ENCODE measurements around the gene CDK2. TPM values are rescaled to one million over a fixed set of nuclear protein-coding genes. Genes with fewer than 3 reads are reported as not detected.
"Not testable (repeated sequence)": the region's sequence is repeated elsewhere in the genome, so short reads cannot be mapped to it uniquely, and the experiment has no call there.

CDK2 gene
- total RNA-seq, 2 donors from 2014 or later: 116 to 144 TPM

GRCh38 chr12:55965240-55965639 is 1.4 kb upstream of the CDK2 start:
- DNase-seq (ENCODE audit: low spot score in 2 of 2) (no peak), ATAC-seq (no peak)
- H3K27ac Mint-ChIP-seq: no peak overlapping the region
- no peaks in the 10 kb centered on the region for H3K9me3 Mint-ChIP-seq
- peaks cover 19 to 23% of the 10 kb centered on the region in 2 donors for H3K36me3 Mint-ChIP-seq

- Mint-ChIP-seq H3K27ac (peak within 1 kb of the TSS; percentile 93 to 96), H3K9me3 (no peaks in the 10 kb centered on the region), H3K36me3 (peaks cover 19 to 23% of the 10 kb centered on the region in 2 donors)
- no peak for ATAC-seq
- DNase-seq (ENCODE audit: low spot score in 2 of 2): no peak
These were observed 656 bp upstream of the CDK2 start, which contains the start of gene PMEL for GRCh38 chr12:55965941-55966407. PMEL (minus strand) TSS chr12:55966042; CDS start chr12:55966011, 31 bp downstream.

- H3K27ac Mint-ChIP-seq: no peak overlapping the region
- ATAC-seq (no peak), DNase-seq (ENCODE audit: low spot score in 2 of 2) (no peak)
- peaks cover 19 to 23% of the 10 kb centered on the region in 2 donors for H3K36me3 Mint-ChIP-seq
- H3K9me3 Mint-ChIP-seq: no peaks in the 10 kb centered on the region
These were observed 2.7 kb downstream of the CDK2 start for GRCh38 chr12:55969356-55969755.

GRCh38 chr12:55970775-55971174 is 4.1 kb downstream of the CDK2 start:
- peaks cover 19 to 23% of the 10 kb centered on the region in 2 donors for H3K36me3 Mint-ChIP-seq
- no peak for DNase-seq (ENCODE audit: low spot score in 2 of 2)
- no peak overlapping the region for H3K27ac Mint-ChIP-seq
- no peak for ATAC-seq
- H3K9me3 Mint-ChIP-seq: no peaks in the 10 kb centered on the region

GRCh38 chr12:55972042-55972441 is 5.4 kb downstream of the CDK2 start:
- Mint-ChIP-seq H3K9me3 (no peaks in the 10 kb centered on the region), H3K27ac (peak overlapping the region in 1 of 2 donors; percentile 88), H3K36me3 (peaks cover 13 to 15% of the 10 kb centered on the region in 2 donors)
- DNase-seq (ENCODE audit: low spot score in 2 of 2) (no peak), ATAC-seq (no peak)

GRCh38 chr12:55972456-55972855 is 5.8 kb downstream of the CDK2 start:
- DNase-seq (ENCODE audit: low spot score in 2 of 2) (no peak), ATAC-seq (no peak)
- Mint-ChIP-seq H3K27ac (no peak overlapping the region), H3K9me3 (no peaks in the 10 kb centered on the region), H3K36me3 (peaks cover 10 to 11% of the 10 kb centered on the region in 2 donors)

- H3K9me3 Mint-ChIP-seq: no peaks in the 10 kb centered on the region
- no peak for ATAC-seq
- H3K27ac Mint-ChIP-seq: no peak overlapping the region
- peaks cover 5 to 8% of the 10 kb centered on the region in 2 donors for H3K36me3 Mint-ChIP-seq
- DNase-seq (ENCODE audit: low spot score in 2 of 2): no peak
These were observed 6.4 kb downstream of the CDK2 start for GRCh38 chr12:55972911-55973598.

GRCh38 chr12:55973599-55974307 is 7.1 kb downstream of the CDK2 start, which contains the start of gene RAB5B:
RAB5B (plus strand) TSS chr12:55974078; CDS start chr12:55986961, 12,883 bp downstream.
- Mint-ChIP-seq H3K9me3 (no peaks in the 10 kb centered on the region), H3K27ac (no peak within 1 kb of the TSS), H3K36me3 (peaks cover 0 to 9% of the 10 kb centered on the region in 2 donors)
- ATAC-seq: peak; percentile 90 to 93
- DNase-seq (ENCODE audit: low spot score in 2 of 2): peak; percentile 95 to 99

- Mint-ChIP-seq H3K9me3 (no peaks in the 10 kb centered on the region), H3K27ac (no peak overlapping the region), H3K36me3 (peaks cover 0 to 9% of the 10 kb centered on the region in 2 donors)
- ATAC-seq: peak; percentile 12 to 21
- DNase-seq (ENCODE audit: low spot score in 2 of 2): peak in 1 of 2 donors; percentile 42
These were observed 7.7 kb downstream of the CDK2 start for GRCh38 chr12:55974308-55974730.

GRCh38 chr12:55978393-55978792 is 11.8 kb downstream of the CDK2 start:
- H3K36me3 Mint-ChIP-seq: peaks cover 0 to 9% of the 10 kb centered on the region in 2 donors
- H3K9me3 Mint-ChIP-seq: no peaks in the 10 kb centered on the region
- DNase-seq (ENCODE audit: low spot score in 2 of 2): no peak
- ATAC-seq: no peak
- peak overlapping the region in 1 of 2 donors; percentile 48 for H3K27ac Mint-ChIP-seq

- Mint-ChIP-seq H3K27ac (no peak overlapping the region), H3K36me3 (peaks cover 0 to 9% of the 10 kb centered on the region in 2 donors), H3K9me3 (no peaks in the 10 kb centered on the region)
- no peak for ATAC-seq
- no peak for DNase-seq (ENCODE audit: low spot score in 2 of 2)
These were observed 12.4 kb downstream of the CDK2 start for GRCh38 chr12:55979069-55979468.

GRCh38 chr12:55981882-55982281 is 15.3 kb downstream of the CDK2 start:
- ATAC-seq; H3K27ac Mint-ChIP-seq; DNase-seq (ENCODE audit: low spot score in 2 of 2); H3K36me3 Mint-ChIP-seq; H3K9me3 Mint-ChIP-seq: not testable (repeated sequence)

- Mint-ChIP-seq H3K9me3 (no peaks in the 10 kb centered on the region), H3K27ac (no peak overlapping the region), H3K36me3 (peaks cover 0 to 9% of the 10 kb centered on the region in 2 donors)
- DNase-seq (ENCODE audit: low spot score in 2 of 2) (no peak), ATAC-seq (no peak)
These were observed 15.8 kb downstream of the CDK2 start for GRCh38 chr12:55982319-55982936.

GRCh38 chr12:55983232-55983842 is 16.7 kb downstream of the CDK2 start:
- H3K9me3 Mint-ChIP-seq: no peaks in the 10 kb centered on the region
- peaks cover 0 to 1% of the 10 kb centered on the region in 2 donors for H3K36me3 Mint-ChIP-seq
- no peak for ATAC-seq

GRCh38 chr12:55984861-55985260 is 18.2 kb downstream of the CDK2 start:
- no peak for ATAC-seq
- Mint-ChIP-seq H3K9me3 (no peaks in the 10 kb centered on the region), H3K36me3 (peaks cover 2 to 4% of the 10 kb centered on the region in 2 donors), H3K27ac (no peak overlapping the region)
- DNase-seq (ENCODE audit: low spot score in 2 of 2): no peak

More at GRCh38 chr12:55983232-55983842, 16.7 kb downstream of the CDK2 start:
- no peak overlapping the region for H3K27ac Mint-ChIP-seq
- no peak for DNase-seq (ENCODE audit: low spot score in 2 of 2)

GRCh38 chr12:55985341-55985740 is 18.7 kb downstream of the CDK2 start:
- H3K9me3 Mint-ChIP-seq: no peaks in the 10 kb centered on the region
- H3K27ac Mint-ChIP-seq: peak overlapping the region in 1 of 2 donors; percentile 56
- ATAC-seq: no peak
- no peak for DNase-seq (ENCODE audit: low spot score in 2 of 2)
- peaks cover 6 to 7% of the 10 kb centered on the region in 2 donors for H3K36me3 Mint-ChIP-seq

Measured in activated naive CD4-positive, alpha-beta T cell treated with anti-CD3 and anti-CD28 coated beads, Interleukin-2, amount 50 U/mL, for 72 hours (primary cell).